Spleen (tissue), 7 donors: ENCODE measurements around the gene CS.

Source experiments
- POLR2AphosphoS5 ChIP-seq, 3 donors: sonication (generic); formaldehyde crosslinking; IDR thresholded peaks; one replicate each; pipeline ENCODE4 v1.5.1; 2017; ENCODE audit warnings: antibody characterized with exemption in 3 of 3
- TF ChIP-seq, protein P1 (sequence below), 11 experiments: fragments of 200-600 bp in 7 of 11; fragments of 450-650 bp in 4 of 11; sonication (generic) in 4 of 11; IDR thresholded peaks in 8 of 11; conservative IDR thresholded peaks in 3 of 11; 1 replicate in 7 of 11; 2 replicates in 4 of 11; pipeline versions ENCODE4 v1.4.0 to v1.8.0; 2016 to 2021; ENCODE audit warnings: antibody characterized with exemption in 11 of 11, inconsistent platforms in 4 of 11, mild to moderate bottlenecking in 1 of 11
- donor health status: DM: no; HTN: no; CAD: no; lungs with moderate emphysema.
- donor health status: DM: no; HTN: no; CAD: no.
- donor health status: DM: no; HTN: no; CAD: no.

DNA sequence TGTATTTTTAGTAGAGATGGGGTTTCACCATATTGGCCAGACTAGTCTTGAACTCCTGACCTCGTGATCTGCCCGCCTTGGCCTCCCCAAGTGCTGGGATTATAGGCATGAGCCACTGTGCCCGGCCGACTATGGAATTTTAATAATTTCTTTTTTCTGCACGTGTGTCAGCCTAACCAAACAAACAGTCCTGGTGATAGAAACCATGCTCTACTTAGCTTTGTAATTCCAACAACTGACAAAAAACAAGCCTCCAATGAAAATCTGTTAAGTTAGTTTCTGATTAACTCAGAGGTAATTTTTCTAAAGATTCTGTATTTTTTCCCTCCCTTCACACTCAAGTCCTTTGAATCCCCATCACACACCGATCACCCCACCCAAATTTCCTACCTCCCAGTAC is 18.1 kb downstream of the CS start:
- TF ChIP-seq POLR2AphosphoS5 (IDR thresholded peaks at IDR 0.05), result no peak
- TF ChIP-seq, protein P1, sequence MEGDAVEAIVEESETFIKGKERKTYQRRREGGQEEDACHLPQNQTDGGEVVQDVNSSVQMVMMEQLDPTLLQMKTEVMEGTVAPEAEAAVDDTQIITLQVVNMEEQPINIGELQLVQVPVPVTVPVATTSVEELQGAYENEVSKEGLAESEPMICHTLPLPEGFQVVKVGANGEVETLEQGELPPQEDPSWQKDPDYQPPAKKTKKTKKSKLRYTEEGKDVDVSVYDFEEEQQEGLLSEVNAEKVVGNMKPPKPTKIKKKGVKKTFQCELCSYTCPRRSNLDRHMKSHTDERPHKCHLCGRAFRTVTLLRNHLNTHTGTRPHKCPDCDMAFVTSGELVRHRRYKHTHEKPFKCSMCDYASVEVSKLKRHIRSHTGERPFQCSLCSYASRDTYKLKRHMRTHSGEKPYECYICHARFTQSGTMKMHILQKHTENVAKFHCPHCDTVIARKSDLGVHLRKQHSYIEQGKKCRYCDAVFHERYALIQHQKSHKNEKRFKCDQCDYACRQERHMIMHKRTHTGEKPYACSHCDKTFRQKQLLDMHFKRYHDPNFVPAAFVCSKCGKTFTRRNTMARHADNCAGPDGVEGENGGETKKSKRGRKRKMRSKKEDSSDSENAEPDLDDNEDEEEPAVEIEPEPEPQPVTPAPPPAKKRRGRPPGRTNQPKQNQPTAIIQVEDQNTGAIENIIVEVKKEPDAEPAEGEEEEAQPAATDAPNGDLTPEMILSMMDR (IDR thresholded peaks at IDR 0.05 in 8 of 11, conservative IDR thresholded peaks at IDR 0.05 in 3 of 11), result no peak
